ENCODE results near the gene MCM10.

DNA sequence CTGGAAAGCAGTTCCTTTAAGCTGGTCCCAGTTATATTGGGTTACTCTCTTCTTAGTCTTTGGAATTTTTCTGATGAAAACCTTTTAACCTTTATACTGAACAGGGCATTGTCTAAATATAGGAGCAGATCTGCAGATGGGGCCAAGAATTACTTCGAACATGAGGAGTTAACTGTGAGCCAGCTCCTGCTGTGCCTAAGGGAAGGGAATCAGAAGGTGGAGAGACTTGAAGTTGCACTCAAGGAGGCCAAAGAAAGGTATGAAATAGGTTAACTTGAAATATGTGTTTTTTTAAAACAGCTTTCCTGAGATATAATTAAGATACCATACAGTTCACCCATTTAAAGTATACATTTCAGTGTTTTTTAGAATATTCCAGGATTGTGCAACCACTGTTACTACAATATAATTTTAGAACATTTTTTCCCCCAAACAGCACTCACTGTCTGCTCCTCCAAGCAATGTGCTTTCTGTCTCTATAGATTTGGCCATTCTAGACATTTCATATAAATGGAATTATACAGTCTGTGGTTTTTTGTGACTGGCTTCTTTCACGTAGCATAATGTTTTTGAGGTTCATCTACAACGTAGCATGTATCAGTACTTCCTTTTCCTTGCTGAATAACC, 42.5 kb upstream of the MCM10 start:
- TF ChIP-seq, protein P1, sequence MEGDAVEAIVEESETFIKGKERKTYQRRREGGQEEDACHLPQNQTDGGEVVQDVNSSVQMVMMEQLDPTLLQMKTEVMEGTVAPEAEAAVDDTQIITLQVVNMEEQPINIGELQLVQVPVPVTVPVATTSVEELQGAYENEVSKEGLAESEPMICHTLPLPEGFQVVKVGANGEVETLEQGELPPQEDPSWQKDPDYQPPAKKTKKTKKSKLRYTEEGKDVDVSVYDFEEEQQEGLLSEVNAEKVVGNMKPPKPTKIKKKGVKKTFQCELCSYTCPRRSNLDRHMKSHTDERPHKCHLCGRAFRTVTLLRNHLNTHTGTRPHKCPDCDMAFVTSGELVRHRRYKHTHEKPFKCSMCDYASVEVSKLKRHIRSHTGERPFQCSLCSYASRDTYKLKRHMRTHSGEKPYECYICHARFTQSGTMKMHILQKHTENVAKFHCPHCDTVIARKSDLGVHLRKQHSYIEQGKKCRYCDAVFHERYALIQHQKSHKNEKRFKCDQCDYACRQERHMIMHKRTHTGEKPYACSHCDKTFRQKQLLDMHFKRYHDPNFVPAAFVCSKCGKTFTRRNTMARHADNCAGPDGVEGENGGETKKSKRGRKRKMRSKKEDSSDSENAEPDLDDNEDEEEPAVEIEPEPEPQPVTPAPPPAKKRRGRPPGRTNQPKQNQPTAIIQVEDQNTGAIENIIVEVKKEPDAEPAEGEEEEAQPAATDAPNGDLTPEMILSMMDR (IDR thresholded peaks at IDR 0.05; ENCODE audit: low read length), result no peak
- no peak for TF ChIP-seq EZH2 (optimal IDR thresholded peaks at IDR 0.05; ENCODE audit: low read depth, low read length)

Measured in MM.1S (cell line).